Measurements from ENCODE around the gene WDR55. TPM values are rescaled to one million over a fixed set of nuclear protein-coding genes. Genes with fewer than 3 reads are reported as not detected.

The WDR55 gene
- total and polyA plus RNA-seq, 11 donors, result 9.6 to 19.3 (median 12.2) TPM

DNA sequence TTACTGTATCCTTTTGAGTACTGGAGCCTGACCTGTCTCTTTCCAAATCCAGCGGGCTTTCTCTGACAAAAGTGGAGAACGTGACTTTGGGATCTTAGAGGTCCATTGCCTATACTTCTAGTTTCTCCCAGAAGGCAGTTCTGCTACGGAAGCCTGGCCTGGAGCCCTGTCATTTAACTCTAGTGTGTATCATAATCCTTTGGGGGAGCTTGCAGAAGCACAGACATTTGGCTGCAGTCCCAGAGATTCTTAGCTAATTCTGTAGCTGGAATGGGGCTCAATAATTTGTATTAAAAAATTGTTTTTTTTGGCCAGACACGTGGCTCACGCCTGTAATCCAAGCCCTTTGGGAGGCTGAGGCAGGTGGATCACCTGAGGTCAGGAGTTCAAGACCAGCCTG lies 29.6 kb downstream of the WDR55 start:
- intact Hi-C loops (cut with DNase I), result loop anchor here in 3 of 10 donors (5.0 to 10.0 kb wide), 2 partner anchors 47 to 49 kb away; partner anchors contain the start of genes IK (in 3 of the 3) and NDUFA2 (in 3 of the 3)
- DNase-seq, result no peak
- H3K4me3 ChIP-seq, result no peak overlapping the region
- no peaks in the 10 kb centered on the region for H3K9me3 ChIP-seq
- no peak for ATAC-seq
- no peak for TF ChIP-seq POLR2A (IDR thresholded peaks at IDR 0.05)
- TF ChIP-seq, protein P1, sequence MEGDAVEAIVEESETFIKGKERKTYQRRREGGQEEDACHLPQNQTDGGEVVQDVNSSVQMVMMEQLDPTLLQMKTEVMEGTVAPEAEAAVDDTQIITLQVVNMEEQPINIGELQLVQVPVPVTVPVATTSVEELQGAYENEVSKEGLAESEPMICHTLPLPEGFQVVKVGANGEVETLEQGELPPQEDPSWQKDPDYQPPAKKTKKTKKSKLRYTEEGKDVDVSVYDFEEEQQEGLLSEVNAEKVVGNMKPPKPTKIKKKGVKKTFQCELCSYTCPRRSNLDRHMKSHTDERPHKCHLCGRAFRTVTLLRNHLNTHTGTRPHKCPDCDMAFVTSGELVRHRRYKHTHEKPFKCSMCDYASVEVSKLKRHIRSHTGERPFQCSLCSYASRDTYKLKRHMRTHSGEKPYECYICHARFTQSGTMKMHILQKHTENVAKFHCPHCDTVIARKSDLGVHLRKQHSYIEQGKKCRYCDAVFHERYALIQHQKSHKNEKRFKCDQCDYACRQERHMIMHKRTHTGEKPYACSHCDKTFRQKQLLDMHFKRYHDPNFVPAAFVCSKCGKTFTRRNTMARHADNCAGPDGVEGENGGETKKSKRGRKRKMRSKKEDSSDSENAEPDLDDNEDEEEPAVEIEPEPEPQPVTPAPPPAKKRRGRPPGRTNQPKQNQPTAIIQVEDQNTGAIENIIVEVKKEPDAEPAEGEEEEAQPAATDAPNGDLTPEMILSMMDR (IDR thresholded peaks at IDR 0.05), result no peak
- no peak overlapping the region for H3K27ac ChIP-seq
- WGBS, 4 donors, result 45 to 52% (median 51%) methylated on average over 5 of the region's 5 CpGs
- no peaks in the 10 kb centered on the region for H3K27me3 ChIP-seq
- H3K4me1 ChIP-seq, result peaks cover 10 to 39% (median 27%) of the 10 kb centered on the region in 12 donors
- H3K36me3 ChIP-seq, result peaks cover 3 to 68% (median 60%) of the 10 kb centered on the region in 9 donors

DNA sequence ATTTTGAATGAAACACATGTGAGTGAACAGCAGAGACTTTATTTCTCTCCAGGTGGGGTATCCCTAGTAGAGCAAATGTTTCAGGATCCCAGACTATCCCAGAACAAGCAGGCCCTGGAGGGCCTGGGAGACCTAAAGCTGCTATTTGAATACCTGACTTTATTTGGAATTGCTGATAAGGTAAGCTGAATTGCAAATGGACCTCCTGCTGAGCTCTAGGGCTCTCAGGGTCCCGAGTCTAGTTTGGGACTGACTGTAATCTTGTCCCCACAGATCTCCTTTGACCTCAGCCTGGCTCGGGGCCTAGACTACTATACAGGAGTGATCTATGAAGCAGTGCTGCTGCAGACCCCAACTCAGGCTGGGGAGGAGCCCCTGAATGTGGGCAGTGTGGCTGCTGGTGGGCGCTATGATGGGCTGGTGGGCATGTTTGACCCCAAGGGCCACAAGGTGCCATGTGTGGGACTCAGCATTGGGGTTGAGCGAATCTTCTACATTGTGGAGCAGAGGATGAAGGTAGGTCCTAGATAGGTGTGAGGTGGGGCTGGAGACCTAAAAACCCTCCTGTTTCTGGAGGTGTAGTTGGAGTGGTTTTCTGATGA lies 32.3 kb downstream of the WDR55 start:
- Histone ChIP-seq H3K4me1 (peaks cover 5 to 44% (median 28%) of the 10 kb centered on the region in 12 donors), H3K27me3 (no peaks in the 10 kb centered on the region), H3K36me3 (peaks cover 3 to 76% (median 71%) of the 10 kb centered on the region in 9 donors), H3K4me3 (no peak overlapping the region), H3K27ac (no peak overlapping the region), H3K9me3 (no peaks in the 10 kb centered on the region)
- no peak for DNase-seq
- intact Hi-C loops (cut with DNase I), result loop anchor here in 2 of 10 donors (5.0 to 10.0 kb wide), 2 partner anchors 52 to 140 kb away; partner anchors contain the start of genes IK (in 1 of the 2), NDUFA2 (in 1 of the 2) and SRA1 (in 1 of the 2)
- no peak for ATAC-seq
- TF ChIP-seq POLR2A (IDR thresholded peaks at IDR 0.05), result no peak
- TF ChIP-seq, protein P1 (IDR thresholded peaks at IDR 0.05), result no peak
- 81 to 85% (median 83%) methylated on average over 4 of the region's 4 CpGs for WGBS, 4 donors

DNA sequence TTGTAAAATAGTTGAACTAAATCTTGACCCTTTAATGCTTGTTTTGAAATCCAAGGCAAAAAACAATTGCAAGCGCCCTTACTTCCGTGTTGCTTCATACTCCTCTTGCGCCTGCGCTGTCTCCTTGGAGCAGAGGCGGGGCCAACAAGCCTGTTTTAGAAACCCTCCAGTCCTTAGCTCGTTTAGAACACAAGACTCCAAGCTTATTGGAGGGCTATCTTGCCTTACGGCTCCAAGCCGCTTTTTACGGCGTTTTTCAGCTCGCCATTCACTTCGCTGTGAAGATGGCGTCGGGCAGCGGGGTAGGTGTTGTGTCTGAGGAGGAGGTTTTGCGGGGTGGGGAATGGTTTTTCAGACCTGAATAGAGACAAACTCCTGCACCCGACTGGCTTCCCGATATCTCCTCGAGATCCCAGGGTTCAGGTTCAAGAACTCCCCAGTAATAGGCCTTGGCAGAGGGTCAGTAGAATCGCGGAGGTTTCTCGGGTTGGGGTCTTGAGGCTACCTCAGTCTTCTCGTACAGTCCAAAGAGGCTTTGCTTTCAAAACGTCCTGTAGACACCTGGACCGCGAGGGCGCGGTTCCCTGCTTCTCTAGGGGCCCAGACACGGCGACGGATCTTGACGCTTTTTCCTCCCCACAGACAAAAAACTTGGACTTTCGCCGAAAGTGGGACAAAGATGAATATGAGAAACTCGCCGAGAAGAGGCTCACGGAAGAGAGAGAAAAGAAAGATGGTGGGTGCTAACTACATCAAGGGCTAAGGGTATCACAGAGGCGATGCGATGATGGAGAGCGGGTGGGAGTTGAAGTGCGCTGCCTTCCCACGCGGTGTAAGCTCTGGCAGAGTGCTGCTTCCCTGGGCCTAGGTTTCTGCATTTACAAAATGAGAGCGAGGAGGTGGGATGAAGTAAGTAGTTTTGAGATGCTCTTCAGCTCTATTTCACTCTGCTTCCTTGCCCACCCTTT lies 35.8 kb downstream of the WDR55 start, which contains the start of gene ZMAT2:
Gene ZMAT2, plus strand, starts transcription at position 271 of the 968 bp plus-strand sequence. Its CDS starts 14 bp downstream, at position 285.
- intact Hi-C loops (cut with DNase I), result loop anchor here in 1 of 10 donors (10.0 kb wide), 1 partner anchor 136 kb away; the partner anchor contains the start of genes APBB3 and SLC35A4
- H3K4me3 ChIP-seq, result peak within 1 kb of the TSS; percentile 49 to 97 (median 83)
- TF ChIP-seq, protein P1 (IDR thresholded peaks at IDR 0.05), result no peak
- peak in 1 of 2 donors; percentile 79 for TF ChIP-seq POLR2A (IDR thresholded peaks at IDR 0.05)
- H3K27ac ChIP-seq, result peak within 1 kb of the TSS in 11 of 12 donors; percentile 47 to 74 (median 64)
- no peaks in the 10 kb centered on the region for H3K27me3 ChIP-seq
- peaks cover 0 to 19% (median 14%) of the 10 kb centered on the region in 12 donors for H3K4me1 ChIP-seq
- peak; percentile 98 to 100 (median 99) for ATAC-seq
- H3K36me3 ChIP-seq, result peaks cover 3 to 89% (median 82%) of the 10 kb centered on the region in 9 donors
- no peaks in the 10 kb centered on the region for H3K9me3 ChIP-seq
- DNase-seq, result peak; percentile 94 to 96 (median 95)
- WGBS, 4 donors, result 1 to 2% (median 2%) methylated on average over 44 of the region's 44 CpGs
